Neural cell (in vitro differentiated cells): Measurements from ENCODE around the gene SUSD3. TPM values are rescaled to one million over a fixed set of nuclear protein-coding genes. Genes with fewer than 3 reads are reported as not detected.

ENCODE experiments used
- H2AFZ ChIP-seq: fragments of 200-600, 300-800 bp; sonication (generic), shearing (Covaris generic); 2 replicates; pipeline ENCODE4 v1.6.0; 2014; ENCODE audit warnings: low read depth, mild to moderate bottlenecking, antibody characterized with exemption, low read length, moderate library complexity
- H3F3A ChIP-seq: fragments of 200-600 bp; shearing (Covaris generic); 2 replicates; pipeline ENCODE4 v1.6.1; 2016; ENCODE audit warnings: mild to moderate bottlenecking, moderate library complexity, mixed read lengths, antibody characterized with exemption, low read length; ENCODE audit not compliant: insufficient read depth, poor library complexity, severe bottlenecking
- H3K27ac ChIP-seq: fragments of 200-600, 300-800 bp; sonication (generic), shearing (Covaris generic); 2 replicates; pipeline ENCODE4 v1.5.1; 2014; ENCODE audit warnings: mild to moderate bottlenecking, low read length, moderate library complexity
- H3K27me3 ChIP-seq: fragments of 300-800, 200-600 bp; sonication (generic), shearing (Covaris generic); 2 replicates; pipeline ENCODE4 v1.6.0; 2014; ENCODE audit warnings: mild to moderate bottlenecking, low read depth, low read length, moderate library complexity; ENCODE audit not compliant: insufficient read depth
- H3K36me3 ChIP-seq: fragments of 300-800, 200-600 bp; sonication (generic), shearing (Covaris generic); 2 replicates; pipeline ENCODE4 v1.5.1; 2014; ENCODE audit warnings: mild to moderate bottlenecking, antibody characterized with exemption, low read length, moderate library complexity; ENCODE audit not compliant: insufficient read depth
- H3K4me2 ChIP-seq: fragments of 300-800, 200-600 bp; sonication (generic), shearing (Covaris generic); 2 replicates; pipeline ENCODE4 v1.6.0; 2014; ENCODE audit warnings: mild to moderate bottlenecking, low read length
- H3K4me3 ChIP-seq: fragments of 300-800, 200-600 bp; sonication (generic), shearing (Covaris generic); 2 replicates; pipeline ENCODE4 v1.5.1; 2014; ENCODE audit warnings: mild to moderate bottlenecking, low read length, moderate library complexity
- H3K79me2 ChIP-seq: fragments of 200-600 bp; shearing (Covaris generic); replicated peaks from 2 replicates; pipeline ENCODE4 v1.6.0; 2014; ENCODE audit warnings: mild to moderate bottlenecking, low read length, moderate library complexity; ENCODE audit not compliant: insufficient read depth
- H3K9ac ChIP-seq: fragments of 300-800, 200-600 bp; sonication (generic), shearing (Covaris generic); 2 replicates; pipeline ENCODE4 v1.6.1; 2016; ENCODE audit warnings: mild to moderate bottlenecking, low read length, mixed read lengths
- H3K9me2 ChIP-seq: fragments of 200-600 bp; shearing (Covaris generic); 2 replicates; pipeline ENCODE4 v1.6.1; 2016; ENCODE audit warnings: mild to moderate bottlenecking, low read length, mixed read lengths; ENCODE audit not compliant: insufficient read depth
- H3K9me3 ChIP-seq: fragments of 200-600, 300-800 bp; sonication (generic), shearing (Covaris generic); 2 replicates; pipeline ENCODE4 v1.6.1; 2016; ENCODE audit warnings: mild to moderate bottlenecking, mixed run types, low read length, moderate library complexity, mixed read lengths
- H4K20me1 ChIP-seq: fragments of 200-600 bp; shearing (Covaris generic); 2 replicates; pipeline ENCODE4 v1.6.1; 2016; ENCODE audit warnings: mild to moderate bottlenecking, mixed run types; ENCODE audit not compliant: insufficient read depth
- EP300 ChIP-seq: fragments of 450-650 bp; conservative IDR thresholded peaks from 2 replicates; pipeline ENCODE4 v1.6.1; 2014; ENCODE audit warnings: antibody characterized with exemption, mild to moderate bottlenecking, moderate library complexity; ENCODE audit not compliant: poor library complexity, severe bottlenecking
- EZH2 ChIP-seq: fragments of 200-600, 300-800 bp; shearing (Covaris generic), sonication (generic); IDR thresholded peaks from 2 replicates; pipeline ENCODE4 v1.6.1; 2014; ENCODE audit warnings: antibody characterized with exemption, low read length, borderline replicate concordance, mild to moderate bottlenecking; ENCODE audit not compliant: insufficient read depth, poor library complexity, severe bottlenecking
- MXI1 ChIP-seq: fragments of 450-650 bp; conservative IDR thresholded peaks from 2 replicates; pipeline ENCODE4 v1.6.1; 2014; ENCODE audit warnings: antibody characterized with exemption, mild to moderate bottlenecking; ENCODE audit not compliant: poor library complexity, severe bottlenecking
- POLR2AphosphoS5 ChIP-seq: IDR thresholded peaks from 2 replicates; pipeline ENCODE4 v1.6.1; 2012
- RAD21 ChIP-seq: fragments of 450-650 bp; conservative IDR thresholded peaks from 2 replicates; pipeline ENCODE4 v1.6.1; 2014; ENCODE audit warnings: antibody characterized with exemption, mild to moderate bottlenecking, moderate library complexity
- SMC3 ChIP-seq: fragments of 450-650 bp; conservative IDR thresholded peaks from 2 replicates; pipeline ENCODE4 v1.6.1; 2014; ENCODE audit warnings: antibody characterized with exemption, mild to moderate bottlenecking, moderate library complexity; ENCODE audit not compliant: poor library complexity
- TAF1 ChIP-seq: IDR thresholded peaks from 2 replicates; pipeline ENCODE4 v1.6.1; 2012; ENCODE audit warnings: low read depth
- polyA plus RNA-seq: library from polyadenylated mRNA; depleted of rRNA; stranded (reverse); fragments of >200 nt; gene quantifications from 2 replicates; pipeline ENCODE4 v1.2.3, GENCODE V29; 2014
- TF ChIP-seq, protein P1 (sequence below): fragments of 450-650 bp; IDR thresholded peaks from 2 replicates; pipeline ENCODE4 v1.5.1; 2014; ENCODE audit warnings: antibody characterized with exemption, mild to moderate bottlenecking, moderate library complexity; ENCODE audit not compliant: poor library complexity, severe bottlenecking
- TF ChIP-seq, protein P2 (sequence below): IDR thresholded peaks from 2 replicates; pipeline ENCODE4 v1.6.1; 2012; ENCODE audit warnings: borderline replicate concordance

SUSD3 gene
- polyA plus RNA-seq, 1 donor from 2014 or later = not detected

DNA sequence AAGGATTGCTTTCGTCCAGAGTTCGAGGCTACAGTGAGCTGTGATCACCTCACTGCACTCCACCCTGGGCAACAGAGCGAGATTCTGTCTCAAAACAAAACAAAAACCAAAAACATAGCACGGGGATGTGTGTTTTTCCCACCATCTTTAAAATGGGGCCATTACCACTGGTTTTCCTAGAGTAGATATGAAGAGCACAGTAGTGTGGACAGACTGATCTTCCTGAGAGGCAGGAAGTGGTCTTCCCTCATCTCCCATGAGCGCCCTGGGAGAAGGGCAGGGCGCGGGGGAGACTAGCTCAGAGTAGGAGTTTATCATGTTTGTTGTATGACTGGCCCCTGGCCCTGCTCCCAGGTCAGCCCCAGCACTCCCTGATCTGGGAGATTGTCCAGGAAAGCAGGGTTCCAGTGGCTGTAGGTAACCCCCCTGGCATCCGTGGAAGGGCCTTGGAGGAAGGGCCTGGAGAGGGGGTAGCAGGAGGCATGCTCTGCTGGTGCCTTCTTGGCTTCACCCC, 2.3 kb downstream of the SUSD3 start:
- Histone ChIP-seq H3F3A (no peaks in the 10 kb centered on the region), H3K9ac (no peak overlapping the region), H3K4me2 (no peak overlapping the region), H3K27ac (no peak overlapping the region), H4K20me1 (no peaks in the 10 kb centered on the region), H3K4me3 (no peak overlapping the region), H3K9me3 (no peaks in the 10 kb centered on the region), H3K9me2 (no peaks in the 10 kb centered on the region), H3K79me2 (no peaks in the 10 kb centered on the region), H3K36me3 (no peaks in the 10 kb centered on the region), H2AFZ (no peak overlapping the region), H3K27me3 (peaks cover 10% of the 10 kb centered on the region)
- TF ChIP-seq SMC3 (no peak), EZH2 (no peak), EP300 (no peak), TAF1 (no peak)
- TF ChIP-seq, protein P1, sequence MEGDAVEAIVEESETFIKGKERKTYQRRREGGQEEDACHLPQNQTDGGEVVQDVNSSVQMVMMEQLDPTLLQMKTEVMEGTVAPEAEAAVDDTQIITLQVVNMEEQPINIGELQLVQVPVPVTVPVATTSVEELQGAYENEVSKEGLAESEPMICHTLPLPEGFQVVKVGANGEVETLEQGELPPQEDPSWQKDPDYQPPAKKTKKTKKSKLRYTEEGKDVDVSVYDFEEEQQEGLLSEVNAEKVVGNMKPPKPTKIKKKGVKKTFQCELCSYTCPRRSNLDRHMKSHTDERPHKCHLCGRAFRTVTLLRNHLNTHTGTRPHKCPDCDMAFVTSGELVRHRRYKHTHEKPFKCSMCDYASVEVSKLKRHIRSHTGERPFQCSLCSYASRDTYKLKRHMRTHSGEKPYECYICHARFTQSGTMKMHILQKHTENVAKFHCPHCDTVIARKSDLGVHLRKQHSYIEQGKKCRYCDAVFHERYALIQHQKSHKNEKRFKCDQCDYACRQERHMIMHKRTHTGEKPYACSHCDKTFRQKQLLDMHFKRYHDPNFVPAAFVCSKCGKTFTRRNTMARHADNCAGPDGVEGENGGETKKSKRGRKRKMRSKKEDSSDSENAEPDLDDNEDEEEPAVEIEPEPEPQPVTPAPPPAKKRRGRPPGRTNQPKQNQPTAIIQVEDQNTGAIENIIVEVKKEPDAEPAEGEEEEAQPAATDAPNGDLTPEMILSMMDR = no peak

DNA sequence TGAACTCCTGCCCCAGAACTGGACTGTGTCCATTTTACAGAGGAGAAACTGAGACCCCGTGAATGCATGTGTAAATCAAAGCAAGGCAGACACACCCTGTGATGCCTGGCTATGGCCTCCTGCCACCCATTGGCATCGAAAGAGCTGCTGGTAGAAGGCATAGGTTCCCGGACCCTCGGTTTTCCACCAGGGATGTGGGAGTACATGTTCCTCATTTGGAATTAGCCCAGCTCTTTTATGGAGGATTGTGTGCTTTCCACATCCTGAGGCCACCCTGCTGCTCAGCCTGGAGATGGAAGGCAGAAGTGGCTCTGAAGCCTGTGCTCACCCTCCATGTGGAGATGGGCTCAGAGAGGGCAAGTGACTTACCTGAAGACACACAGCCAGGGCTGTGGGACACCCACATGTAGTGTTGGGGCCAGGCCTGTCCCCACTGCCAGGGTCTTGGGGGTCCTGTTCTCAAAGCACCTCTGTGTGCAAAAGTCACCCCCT, 2.8 kb downstream of the SUSD3 start:
- Histone ChIP-seq H3K27me3 (peaks cover 10% of the 10 kb centered on the region), H3K36me3 (no peaks in the 10 kb centered on the region), H2AFZ (no peak overlapping the region), H3K9me2 (no peaks in the 10 kb centered on the region), H3K27ac (no peak overlapping the region), H3K9me3 (no peaks in the 10 kb centered on the region), H3K4me2 (no peak overlapping the region), H3K9ac (no peak overlapping the region), H3K4me3 (no peak overlapping the region), H4K20me1 (no peaks in the 10 kb centered on the region), H3F3A (no peaks in the 10 kb centered on the region), H3K79me2 (no peaks in the 10 kb centered on the region)
- TF ChIP-seq EP300 = no peak

DNA sequence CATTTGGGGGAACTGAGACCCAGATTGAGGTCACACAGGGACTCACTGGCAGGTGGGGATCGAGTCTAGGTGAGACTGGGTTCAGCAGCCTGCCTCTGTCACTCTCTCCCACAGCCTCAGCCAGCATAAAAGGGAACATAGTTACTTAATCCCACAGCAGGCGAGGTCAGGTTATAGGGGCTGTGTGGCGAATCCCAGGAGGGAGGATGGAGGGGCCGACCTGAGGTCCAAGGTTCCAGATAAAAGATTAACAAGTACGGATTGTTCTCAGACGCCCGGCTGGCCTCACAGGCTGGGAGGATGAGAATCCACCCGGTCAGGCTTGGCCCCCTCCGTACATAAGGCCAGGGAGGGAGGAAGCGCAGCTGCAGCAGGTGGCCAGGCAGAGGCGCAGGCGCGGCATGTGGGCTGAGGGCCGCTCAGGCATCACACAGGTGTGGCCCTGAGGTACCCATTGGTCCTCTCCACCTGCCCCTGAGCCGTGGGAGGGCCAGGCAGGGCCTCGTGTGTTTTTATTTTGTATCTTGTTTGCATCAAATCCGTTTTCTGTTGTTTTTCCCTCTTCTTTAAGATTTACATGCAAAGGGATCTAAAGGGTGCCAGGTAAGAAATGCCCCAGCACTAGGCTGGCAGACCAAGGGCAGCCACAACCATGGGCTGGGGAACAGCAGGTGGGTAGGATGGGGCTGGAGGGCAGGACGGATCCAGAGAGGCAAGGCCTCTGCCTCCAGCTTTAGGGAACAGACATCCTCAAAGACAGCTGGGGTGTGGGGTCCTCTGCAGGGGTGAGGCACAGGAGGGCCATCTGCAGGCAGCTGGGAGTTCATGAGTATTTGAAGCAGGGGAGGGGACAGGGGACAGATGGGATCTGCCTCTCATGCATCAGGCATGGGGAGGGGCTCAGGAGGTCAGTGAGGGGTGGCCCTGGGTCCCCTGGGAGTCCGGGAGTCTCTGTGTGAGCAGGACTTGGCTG, 3.6 kb downstream of the SUSD3 start:
- no peaks in the 10 kb centered on the region for H3K79me2 ChIP-seq
- H3K4me3 ChIP-seq = no peak overlapping the region
- peaks cover 10% of the 10 kb centered on the region for H3K27me3 ChIP-seq
- no peaks in the 10 kb centered on the region for H3F3A ChIP-seq
- no peak overlapping the region for H2AFZ ChIP-seq
- no peaks in the 10 kb centered on the region for H3K9me3 ChIP-seq
- H4K20me1 ChIP-seq = no peaks in the 10 kb centered on the region
- TF ChIP-seq POLR2AphosphoS5 (no peak), EP300 (no peak), RAD21 (no peak), EZH2 (no peak), SMC3 (no peak), MXI1 (no peak), TAF1 (no peak)
- TF ChIP-seq, protein P2, sequence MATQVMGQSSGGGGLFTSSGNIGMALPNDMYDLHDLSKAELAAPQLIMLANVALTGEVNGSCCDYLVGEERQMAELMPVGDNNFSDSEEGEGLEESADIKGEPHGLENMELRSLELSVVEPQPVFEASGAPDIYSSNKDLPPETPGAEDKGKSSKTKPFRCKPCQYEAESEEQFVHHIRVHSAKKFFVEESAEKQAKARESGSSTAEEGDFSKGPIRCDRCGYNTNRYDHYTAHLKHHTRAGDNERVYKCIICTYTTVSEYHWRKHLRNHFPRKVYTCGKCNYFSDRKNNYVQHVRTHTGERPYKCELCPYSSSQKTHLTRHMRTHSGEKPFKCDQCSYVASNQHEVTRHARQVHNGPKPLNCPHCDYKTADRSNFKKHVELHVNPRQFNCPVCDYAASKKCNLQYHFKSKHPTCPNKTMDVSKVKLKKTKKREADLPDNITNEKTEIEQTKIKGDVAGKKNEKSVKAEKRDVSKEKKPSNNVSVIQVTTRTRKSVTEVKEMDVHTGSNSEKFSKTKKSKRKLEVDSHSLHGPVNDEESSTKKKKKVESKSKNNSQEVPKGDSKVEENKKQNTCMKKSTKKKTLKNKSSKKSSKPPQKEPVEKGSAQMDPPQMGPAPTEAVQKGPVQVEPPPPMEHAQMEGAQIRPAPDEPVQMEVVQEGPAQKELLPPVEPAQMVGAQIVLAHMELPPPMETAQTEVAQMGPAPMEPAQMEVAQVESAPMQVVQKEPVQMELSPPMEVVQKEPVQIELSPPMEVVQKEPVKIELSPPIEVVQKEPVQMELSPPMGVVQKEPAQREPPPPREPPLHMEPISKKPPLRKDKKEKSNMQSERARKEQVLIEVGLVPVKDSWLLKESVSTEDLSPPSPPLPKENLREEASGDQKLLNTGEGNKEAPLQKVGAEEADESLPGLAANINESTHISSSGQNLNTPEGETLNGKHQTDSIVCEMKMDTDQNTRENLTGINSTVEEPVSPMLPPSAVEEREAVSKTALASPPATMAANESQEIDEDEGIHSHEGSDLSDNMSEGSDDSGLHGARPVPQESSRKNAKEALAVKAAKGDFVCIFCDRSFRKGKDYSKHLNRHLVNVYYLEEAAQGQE = no peak
- TF ChIP-seq, protein P1 = no peak
- no peaks in the 10 kb centered on the region for H3K36me3 ChIP-seq
- H3K4me2 ChIP-seq = no peak overlapping the region
- H3K27ac ChIP-seq = no peak overlapping the region
- no peak overlapping the region for H3K9ac ChIP-seq
- H3K9me2 ChIP-seq = no peaks in the 10 kb centered on the region
